GM18511 (cell line): ENCODE measurements around the gene HTR2A.
"Not testable (repeated sequence)": the region's sequence is repeated elsewhere in the genome, so short reads cannot be mapped to it uniquely, and the experiment has no call there.

Experiments used
- ATAC-seq: cut with Tn5 transposase; IDR thresholded peaks from one replicate; pipeline ENCODE4 v1.9.1; 2021; ENCODE audit warnings: mild to moderate bottlenecking, moderate library complexity; ENCODE audit not compliant: unreplicated experiment

Gene HTR2A

DNA sequence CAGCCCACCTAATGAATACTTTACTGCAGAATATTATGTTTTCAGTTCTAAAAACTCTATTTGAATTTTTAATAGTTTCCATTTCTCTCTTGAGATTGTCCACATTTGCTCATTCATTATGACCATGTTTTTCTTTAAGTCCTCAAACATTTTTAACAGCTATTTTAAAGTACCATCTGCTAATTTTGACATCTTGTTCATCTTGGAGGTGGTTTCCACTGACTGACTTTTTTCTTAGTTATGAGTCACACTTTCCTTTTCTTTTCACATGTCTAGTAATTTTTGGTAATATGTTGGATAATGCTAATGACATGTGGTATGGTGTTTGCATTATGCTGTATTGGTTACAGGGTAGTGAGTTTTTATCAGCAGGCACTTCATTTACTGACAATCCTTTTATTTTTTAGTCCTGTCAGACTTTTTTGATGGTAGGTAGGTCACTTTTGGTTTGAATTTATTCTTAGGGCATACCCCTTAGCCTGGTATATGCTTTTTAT is 84.5 kb downstream of the HTR2A start:
- ATAC-seq: no peak

- ATAC-seq: no peak
Measured at GRCh38 chr13:46810440-46810839, 86.4 kb downstream of the HTR2A start.

GRCh38 chr13:46804921-46805320 is 91.9 kb downstream of the HTR2A start:
- ATAC-seq: not testable (repeated sequence)

GRCh38 chr13:46804391-46804815 is 92.5 kb downstream of the HTR2A start:
- ATAC-seq: no peak

DNA sequence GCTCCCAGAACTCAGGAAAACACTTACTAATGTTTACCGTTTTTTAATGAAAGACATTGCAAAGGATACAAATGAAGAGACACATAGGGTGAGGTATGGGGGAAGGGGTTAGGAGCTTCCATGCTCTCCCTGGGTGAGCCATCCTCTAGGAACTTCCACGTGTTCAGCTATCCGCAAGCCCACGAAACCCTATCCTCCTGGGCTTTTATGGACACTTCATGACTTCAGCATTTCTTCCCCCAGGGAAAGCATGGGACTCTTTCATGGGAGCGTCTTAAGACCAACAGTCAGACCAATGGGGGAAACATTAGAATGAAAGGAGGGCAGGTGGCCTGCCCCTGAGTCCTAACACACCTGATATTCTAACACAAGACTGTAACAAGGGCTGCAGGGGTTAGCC is 93.3 kb downstream of the HTR2A start:
- ATAC-seq: no peak

GRCh38 chr13:46801858-46802257 is 95.0 kb downstream of the HTR2A start:
- ATAC-seq: no peak

DNA sequence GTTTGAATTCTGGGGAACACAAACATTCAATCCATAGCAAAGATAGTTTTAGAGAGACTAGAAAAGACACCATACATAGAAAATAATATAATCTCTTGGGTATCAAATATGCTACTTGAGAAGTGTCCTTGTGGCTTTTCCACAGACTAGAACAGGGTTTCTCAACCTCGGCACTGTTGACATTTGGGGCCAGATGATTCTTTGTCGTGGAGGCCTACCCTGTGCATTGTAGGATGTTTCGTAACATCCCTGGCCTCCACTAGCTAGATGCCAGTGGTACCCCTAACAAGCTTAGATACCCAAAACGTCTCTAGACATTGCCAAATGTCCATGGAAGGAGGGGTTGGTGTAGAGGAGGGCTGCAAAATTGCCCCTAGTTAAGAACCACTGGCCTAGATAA is 97.7 kb downstream of the HTR2A start:
- no peak for ATAC-seq

DNA sequence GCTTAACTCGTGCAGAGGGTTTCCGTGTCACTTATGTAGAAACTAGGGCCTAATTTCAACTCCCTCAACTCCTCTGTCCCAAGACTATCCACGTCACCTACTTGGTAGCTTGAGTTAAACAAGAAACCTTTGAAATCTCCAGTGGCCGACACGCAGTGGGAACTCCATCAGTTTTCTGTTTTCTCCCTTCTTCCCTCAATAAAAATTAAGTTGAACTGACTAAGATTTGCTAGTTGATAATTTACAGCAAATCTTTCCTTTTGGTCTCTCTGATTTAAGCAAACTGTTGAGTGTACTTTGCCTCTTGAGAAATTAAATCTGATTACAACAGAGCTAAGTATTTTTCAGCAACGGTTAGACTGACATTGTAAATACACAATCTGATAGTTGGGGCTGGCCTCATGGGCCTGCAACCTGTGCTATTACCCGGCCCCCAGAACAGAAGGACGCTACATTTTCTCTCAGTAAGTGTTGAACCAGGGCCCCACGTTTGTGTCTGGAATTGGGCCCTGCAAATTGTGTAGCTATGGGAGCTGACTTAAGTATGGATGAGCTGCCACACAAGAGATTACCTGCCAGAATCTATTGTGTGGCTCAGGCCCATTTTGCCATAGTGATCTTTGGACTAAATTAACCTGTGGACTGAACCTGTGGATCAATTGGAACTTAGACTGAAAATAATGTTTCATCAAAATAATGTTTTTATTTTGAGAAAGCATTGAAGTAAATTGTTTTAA is 99.2 kb downstream of the HTR2A start:
- no peak for ATAC-seq

DNA sequence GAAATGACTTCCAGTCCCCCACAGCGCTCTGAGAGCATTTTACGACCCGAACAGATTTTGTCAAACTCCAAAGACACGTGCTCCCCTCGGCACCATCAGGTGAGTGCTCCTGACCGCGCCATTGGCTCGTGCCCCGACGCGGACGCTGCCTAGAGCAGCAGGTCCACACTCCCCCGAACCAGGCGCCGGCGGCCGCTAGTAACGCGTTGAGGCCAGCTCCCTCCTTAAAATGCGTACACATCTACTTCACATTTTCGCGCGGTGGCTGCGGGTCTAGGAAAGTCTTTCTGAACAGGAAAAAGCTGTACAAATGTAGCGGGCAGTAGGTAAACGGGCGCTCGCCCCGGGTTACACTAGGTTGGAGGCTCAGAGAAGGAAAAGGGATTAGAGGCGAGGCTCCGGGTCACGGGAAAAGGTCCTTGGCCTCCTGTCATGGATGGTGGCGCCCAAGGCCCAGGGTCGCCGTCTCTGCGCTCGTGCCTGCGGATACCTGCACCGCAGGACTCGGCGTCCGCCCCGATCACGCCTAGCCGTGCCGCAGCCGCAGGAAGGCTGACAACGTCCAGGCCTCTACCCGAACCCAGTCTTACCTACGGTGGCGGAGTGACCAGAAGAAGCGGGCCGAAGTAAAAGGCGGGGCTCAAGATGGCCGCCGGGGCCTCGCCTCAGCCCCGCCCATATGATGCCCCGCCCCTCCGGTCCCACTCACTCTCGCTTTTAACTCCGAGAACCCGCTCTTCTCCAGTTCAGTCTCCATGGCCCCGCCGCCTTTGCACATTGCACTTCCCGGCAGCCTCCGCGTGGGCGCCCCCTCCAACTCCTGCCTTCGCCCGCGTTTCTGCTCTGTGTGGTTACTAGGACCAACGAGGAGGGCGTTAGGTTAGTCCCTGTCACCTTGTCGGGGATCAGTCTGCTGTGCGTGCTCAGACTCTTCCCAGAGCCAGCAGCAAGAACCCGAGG is 100.1 kb downstream of the HTR2A start, which contains the start of gene ESD:
Gene ESD, minus strand, starts transcription at position 647 of the 960 bp plus-strand sequence. CDS start 5,748 bp downstream, outside the sequence.
- ATAC-seq: peak; percentile 91

GRCh38 chr13:46796129-46796514 is 100.7 kb downstream of the HTR2A start:
- no peak for ATAC-seq

DNA sequence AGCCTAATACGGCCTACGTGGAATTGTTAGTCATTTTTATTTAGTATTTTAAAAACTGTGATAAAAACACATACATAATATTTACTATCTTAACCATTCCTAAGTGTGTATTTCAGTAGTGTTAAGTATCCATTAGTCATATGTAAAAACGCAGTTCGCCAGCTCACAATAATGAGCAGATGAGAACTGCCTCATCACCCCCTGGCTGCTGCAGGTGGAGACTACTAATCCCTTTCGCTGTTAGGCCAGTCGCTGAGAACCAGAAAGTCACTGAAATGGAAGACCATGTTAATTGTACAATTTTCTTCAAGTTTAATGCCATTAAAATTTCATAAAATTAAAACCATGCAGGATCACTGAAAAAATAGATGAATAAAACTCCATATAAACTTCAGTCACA is 101.5 kb downstream of the HTR2A start:
- no peak for ATAC-seq

GRCh38 chr13:46783504-46783903 is 113.3 kb downstream of the HTR2A start:
- no peak for ATAC-seq

DNA sequence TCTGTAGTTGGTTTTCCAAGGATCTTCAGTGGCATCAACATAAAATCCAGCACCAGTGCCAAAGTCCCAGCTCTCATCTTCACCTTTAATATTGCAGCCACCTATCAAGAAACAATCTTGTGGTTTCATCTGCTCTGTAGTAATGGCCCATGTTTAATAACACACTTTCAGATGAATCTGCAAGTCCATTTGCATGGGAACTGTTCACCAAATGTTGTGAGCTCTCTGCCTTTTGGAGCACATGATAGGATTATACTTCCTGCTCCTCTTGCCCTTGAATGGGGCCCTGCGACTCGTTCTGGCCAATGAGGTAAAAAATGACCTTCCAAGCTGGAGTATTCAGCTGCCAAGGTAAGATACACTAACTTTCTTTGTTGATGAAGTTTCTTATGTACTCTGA is 114.2 kb downstream of the HTR2A start:
- no peak for ATAC-seq

DNA sequence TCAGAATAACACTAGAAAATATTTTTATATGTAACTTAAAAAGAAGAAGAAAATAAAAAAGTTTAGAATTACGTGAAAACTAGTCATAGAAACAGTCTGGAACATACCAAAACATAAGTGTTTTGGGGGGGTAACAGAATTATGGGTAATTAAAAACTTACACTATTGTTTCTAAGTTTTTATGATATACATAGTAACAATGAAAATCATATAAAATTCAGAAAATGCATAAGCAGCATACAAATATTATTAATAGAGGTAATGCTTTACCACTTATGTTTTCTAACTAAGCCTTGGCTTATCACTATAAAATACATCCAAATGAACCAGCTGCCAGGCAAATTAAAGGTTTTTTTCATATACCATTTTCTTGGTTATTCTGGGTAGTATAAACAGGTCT is 114.8 kb downstream of the HTR2A start:
- ATAC-seq: no peak
